Left forelimb (tissue), 1 donor: ENCODE measurements around the gene RPTOR.

Experiments used
- DNase-seq: peaks from one replicate; pipeline ENCODE4 v3.0.0-alpha.2; 2018; ENCODE audit warnings: low spot score

Gene RPTOR

GRCh38 chr17:80643326-80644099 is 98.9 kb downstream of the RPTOR start:
- DNase-seq, result no peak

- DNase-seq, result no peak
Measured at GRCh38 chr17:80644536-80644935, 99.9 kb downstream of the RPTOR start.

- no peak for DNase-seq
Measured at GRCh38 chr17:80645706-80646325, 101.2 kb downstream of the RPTOR start.

GRCh38 chr17:80646328-80646727 is 101.7 kb downstream of the RPTOR start:
- no peak for DNase-seq

GRCh38 chr17:80647746-80648145 is 103.1 kb downstream of the RPTOR start:
- DNase-seq, result no peak

- DNase-seq, result no peak
Measured at GRCh38 chr17:80649200-80649644, 104.6 kb downstream of the RPTOR start.

- DNase-seq, result no peak
Measured at GRCh38 chr17:80649672-80650330, 105.2 kb downstream of the RPTOR start.

GRCh38 chr17:80650331-80650672 is 105.7 kb downstream of the RPTOR start:
- no peak for DNase-seq

- no peak for DNase-seq
Measured at GRCh38 chr17:80650751-80651518, 106.3 kb downstream of the RPTOR start.

GRCh38 chr17:80652756-80653330 is 108.2 kb downstream of the RPTOR start:
- DNase-seq, result no peak

- no peak for DNase-seq
Measured at GRCh38 chr17:80653856-80654255, 109.2 kb downstream of the RPTOR start.

- DNase-seq, result no peak
Measured at GRCh38 chr17:80655608-80656007, 111.0 kb downstream of the RPTOR start.

- no peak for DNase-seq
Measured at GRCh38 chr17:80656590-80656989, 112.0 kb downstream of the RPTOR start.

- DNase-seq, result no peak
Measured at GRCh38 chr17:80657561-80657960, 112.9 kb downstream of the RPTOR start.

- DNase-seq, result no peak
Measured at GRCh38 chr17:80658821-80659220, 114.2 kb downstream of the RPTOR start.

- no peak for DNase-seq
Measured at GRCh38 chr17:80659651-80660050, 115.0 kb downstream of the RPTOR start.

- no peak for DNase-seq
Measured at GRCh38 chr17:80660527-80661198, 116.0 kb downstream of the RPTOR start.

- DNase-seq, result no peak
Measured at GRCh38 chr17:80662557-80662956, 117.9 kb downstream of the RPTOR start.

- DNase-seq, result no peak
Measured at GRCh38 chr17:80663781-80664206, 119.2 kb downstream of the RPTOR start.

- DNase-seq, result no peak
Measured at GRCh38 chr17:80664217-80664790, 119.7 kb downstream of the RPTOR start.

- no peak for DNase-seq
Measured at GRCh38 chr17:80665792-80666191, 121.2 kb downstream of the RPTOR start.
